ENCODE results near the gene CBLN3. TPM values are rescaled to one million over a fixed set of nuclear protein-coding genes. Genes with fewer than 3 reads are reported as not detected.

Gene CBLN3
- total RNA-seq, 3 donors from 2014 or later (not counting 1 experiment from before 2014, with no cell fraction given) = 0.75 to 1.5 (median 1.1) TPM

- peaks cover 24 to 30% of the 10 kb centered on the region in 2 donors for H3K27me3 Mint-ChIP-seq (ENCODE audit: low read depth in 2 of 2)
- Histone ChIP-seq H3K4me3 (ENCODE audit: low read length) (no peak overlapping the region), H3K36me3 (ENCODE audit: control insufficient read depth, insufficient read depth, low read length) (no peaks in the 10 kb centered on the region), H3K4me1 (ENCODE audit: control insufficient read depth, insufficient read depth, low read length) (no peaks in the 10 kb centered on the region), H3K9me3 (ENCODE audit: control insufficient read depth, insufficient read depth, low read length) (no peaks in the 10 kb centered on the region), H3K27me3 (ENCODE audit: control insufficient read depth, insufficient read depth, low read length) (no peaks in the 10 kb centered on the region), H3K27ac (ENCODE audit: low read length) (no peak overlapping the region)
- WGBS (ENCODE audit: insufficient coverage) = 84% methylated on average over 4 of the region's 4 CpGs
- ATAC-seq (no peak), DNase-seq (no peak)
- no peaks in the 10 kb centered on the region for H3K4me1 Mint-ChIP-seq
- H3K27ac Mint-ChIP-seq = no peak overlapping the region
- H3K4me3 Mint-ChIP-seq = no peak overlapping the region
- no peaks in the 10 kb centered on the region for H3K36me3 Mint-ChIP-seq
- no peaks in the 10 kb centered on the region for H3K9me3 Mint-ChIP-seq
- TF ChIP-seq CTCF (IDR thresholded peaks at IDR 0.05) = no peak
- intact Hi-C loops (cut with micrococcal nuclease) = no loop called here
Measured at GRCh38 chr14:24385524-24385923, 43.9 kb downstream of the CBLN3 start.

GRCh38 chr14:24384169-24384568, 45.3 kb downstream of the CBLN3 start:
- Histone ChIP-seq H3K4me1 (ENCODE audit: control insufficient read depth, insufficient read depth, low read length) (no peaks in the 10 kb centered on the region), H3K4me3 (ENCODE audit: low read length) (no peak overlapping the region), H3K9me3 (ENCODE audit: control insufficient read depth, insufficient read depth, low read length) (no peaks in the 10 kb centered on the region), H3K36me3 (ENCODE audit: control insufficient read depth, insufficient read depth, low read length) (no peaks in the 10 kb centered on the region), H3K27me3 (ENCODE audit: control insufficient read depth, insufficient read depth, low read length) (no peaks in the 10 kb centered on the region), H3K27ac (ENCODE audit: low read length) (no peak overlapping the region)
- 89% methylated on average over 4 of the region's 4 CpGs for WGBS (ENCODE audit: insufficient coverage)
- intact Hi-C loops (cut with micrococcal nuclease) = no loop called here
- Mint-ChIP-seq H3K9me3 (no peaks in the 10 kb centered on the region), H3K4me1 (no peaks in the 10 kb centered on the region), H3K4me3 (no peak overlapping the region), H3K27ac (no peak overlapping the region), H3K36me3 (no peaks in the 10 kb centered on the region), H3K27me3 (ENCODE audit: low read depth in 2 of 2) (peaks cover 19 to 24% of the 10 kb centered on the region in 2 donors)
- DNase-seq = no peak
- no peak for TF ChIP-seq CTCF (IDR thresholded peaks at IDR 0.05)
- ATAC-seq = no peak

- ATAC-seq (no peak), DNase-seq (no peak)
- H3K36me3 ChIP-seq (ENCODE audit: control insufficient read depth, insufficient read depth, low read length) = no peaks in the 10 kb centered on the region
- no peak overlapping the region for H3K4me3 ChIP-seq (ENCODE audit: low read length)
- WGBS (ENCODE audit: insufficient coverage) = 90% methylated on average over 4 of the region's 4 CpGs
- H3K27me3 ChIP-seq (ENCODE audit: control insufficient read depth, insufficient read depth, low read length) = no peaks in the 10 kb centered on the region
- intact Hi-C loops (cut with micrococcal nuclease) = no loop called here
- no peak for TF ChIP-seq CTCF (IDR thresholded peaks at IDR 0.05)
- no peak overlapping the region for H3K27ac ChIP-seq (ENCODE audit: low read length)
- no peak overlapping the region for H3K4me3 Mint-ChIP-seq
- no peaks in the 10 kb centered on the region for H3K9me3 Mint-ChIP-seq
- H3K27ac Mint-ChIP-seq = no peak overlapping the region
- H3K27me3 Mint-ChIP-seq (ENCODE audit: low read depth in 2 of 2) = peaks cover 12 to 16% of the 10 kb centered on the region in 2 donors
- no peaks in the 10 kb centered on the region for H3K4me1 ChIP-seq (ENCODE audit: control insufficient read depth, insufficient read depth, low read length)
- H3K4me1 Mint-ChIP-seq = no peaks in the 10 kb centered on the region
- no peaks in the 10 kb centered on the region for H3K36me3 Mint-ChIP-seq
- H3K9me3 ChIP-seq (ENCODE audit: control insufficient read depth, insufficient read depth, low read length) = no peaks in the 10 kb centered on the region
Measured at GRCh38 chr14:24382064-24382371, 47.5 kb downstream of the CBLN3 start.

GRCh38 chr14:24381363-24382063, 48.0 kb downstream of the CBLN3 start:
- no peak for TF ChIP-seq CTCF (IDR thresholded peaks at IDR 0.05)
- Mint-ChIP-seq H3K4me3 (no peak overlapping the region), H3K4me1 (no peaks in the 10 kb centered on the region), H3K36me3 (no peaks in the 10 kb centered on the region), H3K27me3 (ENCODE audit: low read depth in 2 of 2) (peaks cover 9 to 12% of the 10 kb centered on the region in 2 donors), H3K27ac (no peak overlapping the region), H3K9me3 (no peaks in the 10 kb centered on the region)
- Histone ChIP-seq H3K36me3 (ENCODE audit: control insufficient read depth, insufficient read depth, low read length) (no peaks in the 10 kb centered on the region), H3K4me3 (ENCODE audit: low read length) (no peak overlapping the region), H3K27ac (ENCODE audit: low read length) (no peak overlapping the region), H3K9me3 (ENCODE audit: control insufficient read depth, insufficient read depth, low read length) (no peaks in the 10 kb centered on the region), H3K27me3 (ENCODE audit: control insufficient read depth, insufficient read depth, low read length) (no peaks in the 10 kb centered on the region), H3K4me1 (ENCODE audit: control insufficient read depth, insufficient read depth, low read length) (no peaks in the 10 kb centered on the region)
- WGBS (ENCODE audit: insufficient coverage) = 86% methylated on average over 8 of the region's 8 CpGs
- intact Hi-C loops (cut with micrococcal nuclease) = no loop called here
- ATAC-seq (no peak), DNase-seq (no peak)
